Endothelial cell (in vitro differentiated cells): ENCODE measurements around the gene CA6. TPM values are rescaled to one million over a fixed set of nuclear protein-coding genes. Genes with fewer than 3 reads are reported as not detected.
A peak's percentile ranks its signal among the peaks of the same experiment; 100 is the strongest.

Experiments
- DNase-seq: peaks from one replicate; pipeline ENCODE4 v3.0.0; 2021; ENCODE audit warnings: low spot score
- H3K27ac Mint-ChIP-seq: one replicate; pipeline ENCODE4 v1.8.0; 2021; ENCODE audit warnings: mixed read lengths, inconsistent platforms; ENCODE audit not compliant: unreplicated experiment
- H3K27me3 Mint-ChIP-seq: one replicate; pipeline ENCODE4 v1.8.0; 2021; ENCODE audit warnings: mild to moderate bottlenecking, moderate library complexity, mixed read lengths, inconsistent platforms; ENCODE audit not compliant: unreplicated experiment
- H3K36me3 Mint-ChIP-seq: one replicate; pipeline ENCODE4 v1.8.0; 2021; ENCODE audit warnings: mild to moderate bottlenecking, low read depth, mixed read lengths, inconsistent platforms; ENCODE audit not compliant: unreplicated experiment
- H3K4me1 Mint-ChIP-seq: one replicate; pipeline ENCODE4 v1.8.0; 2021; ENCODE audit warnings: mild to moderate bottlenecking, mixed read lengths, inconsistent platforms; ENCODE audit not compliant: unreplicated experiment
- H3K4me3 Mint-ChIP-seq: one replicate; pipeline ENCODE4 v1.8.0; 2021; ENCODE audit warnings: mild to moderate bottlenecking, mixed read lengths, inconsistent platforms; ENCODE audit not compliant: unreplicated experiment
- H3K9me3 Mint-ChIP-seq: one replicate; pipeline ENCODE4 v1.8.0; 2021; ENCODE audit warnings: mixed read lengths, inconsistent platforms; ENCODE audit not compliant: unreplicated experiment
- CTCF ChIP-seq: fragments of 200-600 bp; sonication (generic); IDR thresholded peaks from one replicate; pipeline ENCODE4 v1.5.0; 2021; ENCODE audit warnings: antibody characterized with exemption; ENCODE audit not compliant: unreplicated experiment
- total RNA-seq: library from RNA; stranded (reverse); fragmentation: NEBNext Ultra II Directional; extraction: Animal tissue kit (Norgen Biotek cat#: 25700); gene quantifications from one replicate; pipeline ENCODE4 v1.2.1, GENCODE V29; 2021; ENCODE audit not compliant: unreplicated experiment

CA6 gene
- total RNA-seq, 1 donor from 2014 or later: 2.5 TPM

GRCh38 chr1:9010781-9011323, 65.2 kb downstream of the CA6 start:
- DNase-seq: no peak
- Mint-ChIP-seq H3K4me3 (peak overlapping the region; percentile 62), H3K9me3 (no peaks in the 10 kb centered on the region), H3K27me3 (peaks cover 8% of the 10 kb centered on the region), H3K36me3 (no peaks in the 10 kb centered on the region), H3K4me1 (peaks cover 5% of the 10 kb centered on the region), H3K27ac (no peak overlapping the region)
- no peak for TF ChIP-seq CTCF

GRCh38 chr1:9013819-9014218, 68.2 kb downstream of the CA6 start:
- Mint-ChIP-seq H3K9me3 (no peaks in the 10 kb centered on the region), H3K4me3 (no peak overlapping the region), H3K27ac (no peak overlapping the region), H3K36me3 (no peaks in the 10 kb centered on the region), H3K27me3 (peaks cover 7% of the 10 kb centered on the region), H3K4me1 (peaks cover 5% of the 10 kb centered on the region)
- no peak for TF ChIP-seq CTCF
- DNase-seq: no peak

- no peaks in the 10 kb centered on the region for H3K9me3 Mint-ChIP-seq
- no peak for TF ChIP-seq CTCF
- H3K27me3 Mint-ChIP-seq: peaks cover 7% of the 10 kb centered on the region
- H3K27ac Mint-ChIP-seq: no peak overlapping the region
- H3K36me3 Mint-ChIP-seq: no peaks in the 10 kb centered on the region
- DNase-seq: no peak
- H3K4me3 Mint-ChIP-seq: no peak overlapping the region
- H3K4me1 Mint-ChIP-seq: peaks cover 5% of the 10 kb centered on the region
Observed at GRCh38 chr1:9014475-9015375, 69.1 kb downstream of the CA6 start.

- H3K9me3 Mint-ChIP-seq: no peaks in the 10 kb centered on the region
- no peak overlapping the region for H3K4me3 Mint-ChIP-seq
- no peaks in the 10 kb centered on the region for H3K36me3 Mint-ChIP-seq
- H3K27me3 Mint-ChIP-seq: peaks cover 3% of the 10 kb centered on the region
- H3K27ac Mint-ChIP-seq: no peak overlapping the region
- peaks cover 1% of the 10 kb centered on the region for H3K4me1 Mint-ChIP-seq
- TF ChIP-seq CTCF: no peak
- no peak for DNase-seq
Observed at GRCh38 chr1:9016455-9016854, 70.8 kb downstream of the CA6 start.

GRCh38 chr1:9018333-9018732, 72.7 kb downstream of the CA6 start:
- H3K27me3 Mint-ChIP-seq: peaks cover 3% of the 10 kb centered on the region
- H3K4me1 Mint-ChIP-seq: no peaks in the 10 kb centered on the region
- no peak overlapping the region for H3K27ac Mint-ChIP-seq
- TF ChIP-seq CTCF: no peak
- no peak overlapping the region for H3K4me3 Mint-ChIP-seq
- H3K36me3 Mint-ChIP-seq: no peaks in the 10 kb centered on the region
- no peak for DNase-seq
- H3K9me3 Mint-ChIP-seq: no peaks in the 10 kb centered on the region
